GM18520 (cell line): Measurements from ENCODE around the gene TSPAN3.
A peak's percentile ranks its signal among the peaks of the same experiment; 100 is the strongest.

Experiments used
- ATAC-seq: cut with Tn5 transposase; IDR thresholded peaks from one replicate; pipeline ENCODE4 v1.9.1; 2021; ENCODE audit not compliant: unreplicated experiment

The TSPAN3 gene

DNA sequence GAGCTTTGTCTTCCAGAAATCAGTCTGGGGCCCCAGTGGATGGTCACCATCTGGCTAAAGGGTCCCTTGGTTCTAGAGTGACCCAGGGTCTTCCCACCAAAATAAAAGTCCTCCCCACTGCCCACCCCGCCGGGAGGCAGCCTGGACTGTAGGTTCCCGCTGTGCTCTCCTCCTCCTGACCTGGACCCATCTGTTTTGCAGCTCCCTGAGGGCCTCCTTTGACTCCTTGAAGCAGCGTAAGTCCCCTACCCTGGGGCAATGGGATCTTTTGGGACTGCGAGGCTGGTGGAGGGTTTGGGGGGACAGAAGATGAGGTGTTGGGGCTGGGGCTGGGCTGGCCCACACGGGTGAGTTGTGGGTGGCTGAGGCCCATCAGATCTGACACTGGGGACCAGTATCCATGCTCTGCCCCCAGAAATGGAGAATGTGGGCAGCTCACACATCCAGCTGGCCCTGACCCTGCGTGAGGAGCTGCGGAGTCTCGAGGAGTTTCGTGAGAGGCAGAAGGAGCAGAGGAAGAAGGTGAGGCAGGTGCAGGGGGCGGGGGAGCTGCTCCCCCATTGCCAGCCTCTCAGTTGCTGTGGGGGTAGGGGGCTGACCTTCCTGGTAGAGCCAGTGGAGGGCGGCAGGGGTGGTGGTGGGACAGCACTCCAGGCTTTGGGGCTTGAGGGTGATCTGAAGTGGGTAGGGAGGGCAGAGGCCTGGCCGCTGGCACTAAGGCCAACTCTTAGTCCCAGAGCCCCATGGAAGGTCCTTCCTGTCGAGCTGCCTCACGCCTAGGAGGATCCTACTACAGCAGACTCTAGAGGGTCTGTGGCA, 45.6 kb downstream of the TSPAN3 start:
- ATAC-seq, result no peak

DNA sequence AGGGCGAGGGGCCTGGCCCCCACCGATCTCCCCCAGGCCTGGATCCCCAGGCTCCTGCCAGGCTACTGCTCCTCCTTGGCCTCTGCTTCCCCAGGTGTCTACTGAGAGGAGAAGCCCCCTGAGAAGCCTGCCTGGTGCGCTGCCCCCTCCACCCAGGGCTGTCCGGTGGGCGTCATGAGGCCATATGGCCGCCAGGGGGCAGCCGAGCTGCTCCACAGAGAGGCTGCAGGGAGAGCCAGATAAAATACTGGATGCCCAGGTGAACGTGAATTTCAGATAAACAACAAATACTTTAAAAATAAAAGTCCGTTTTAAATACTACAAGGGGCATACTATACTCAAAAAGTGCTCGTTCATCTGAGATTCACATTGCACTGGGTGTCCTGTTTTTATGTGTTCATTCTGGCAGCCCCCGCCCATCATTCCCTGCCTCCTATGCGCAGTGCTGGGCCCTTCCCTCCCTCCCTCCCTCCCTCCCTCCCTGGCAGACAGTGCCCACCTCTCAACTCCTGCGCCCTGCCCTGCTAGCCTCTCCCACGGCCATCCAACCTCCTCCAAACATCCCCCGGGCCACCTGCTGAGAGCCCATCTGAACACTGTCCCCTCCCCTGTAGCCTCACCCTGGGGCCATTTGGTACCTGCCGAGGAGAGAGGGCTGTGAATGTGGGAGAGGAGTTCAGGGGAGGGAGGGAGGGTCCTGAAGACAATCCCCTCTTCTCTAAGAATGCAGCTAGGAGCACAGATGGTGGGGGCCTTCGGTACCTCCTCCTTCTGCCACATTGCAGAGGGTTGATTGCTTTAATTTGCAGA, 46.4 kb downstream of the TSPAN3 start:
- ATAC-seq, result no peak

GRCh38 chr15:77023576-77024272, 47.2 kb downstream of the TSPAN3 start:
- ATAC-seq, result no peak

- no peak for ATAC-seq
Observed at GRCh38 chr15:77022646-77023575, 48.0 kb downstream of the TSPAN3 start.

DNA sequence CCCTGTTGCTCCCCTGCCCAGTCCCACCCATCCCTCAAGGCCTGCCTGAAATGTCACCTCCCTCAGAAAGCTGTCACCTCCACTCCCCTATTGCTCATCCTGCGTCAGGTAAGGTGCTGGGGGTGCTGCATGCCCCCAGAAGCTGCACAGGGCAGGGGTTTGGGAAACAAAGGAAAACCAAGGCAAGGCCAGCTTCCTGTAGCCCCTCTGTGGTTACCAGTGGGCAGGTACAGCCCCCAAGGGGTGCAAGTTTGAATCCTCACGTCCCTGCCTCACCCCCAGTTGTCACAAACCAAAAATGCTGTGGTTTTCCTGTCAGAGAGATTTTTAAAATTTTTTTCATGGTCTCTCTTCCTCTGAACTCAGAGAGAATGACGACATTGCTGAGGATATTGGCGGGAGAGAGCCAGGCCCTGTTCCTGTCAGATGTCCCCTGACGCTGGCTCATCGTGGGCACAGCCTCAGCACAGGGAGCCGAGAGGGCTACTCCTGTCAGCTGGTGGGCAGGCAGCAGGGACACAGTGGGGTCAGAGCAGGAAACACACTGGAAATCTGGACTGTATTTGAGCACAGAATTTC, 49.0 kb downstream of the TSPAN3 start:
- ATAC-seq, result no peak

DNA sequence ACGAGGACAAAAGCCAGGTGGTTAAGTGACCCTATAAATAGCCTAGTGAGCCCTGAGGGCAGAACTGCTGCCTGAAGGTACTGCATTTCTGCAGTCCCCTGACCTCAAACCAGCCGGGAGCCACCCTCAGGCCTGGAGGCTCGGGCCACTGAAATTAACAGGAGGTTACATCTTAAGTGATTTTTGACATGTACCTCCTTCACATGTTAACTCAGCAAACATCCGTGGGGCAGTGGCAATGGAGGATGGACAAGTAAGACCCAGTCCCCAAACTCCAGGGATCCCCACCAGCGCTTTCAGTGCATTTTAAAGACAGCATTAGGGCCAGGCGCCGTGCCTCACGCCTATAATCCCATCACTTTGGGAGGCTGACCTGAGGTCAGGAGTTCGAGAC, 49.8 kb downstream of the TSPAN3 start:
- no peak for ATAC-seq

DNA sequence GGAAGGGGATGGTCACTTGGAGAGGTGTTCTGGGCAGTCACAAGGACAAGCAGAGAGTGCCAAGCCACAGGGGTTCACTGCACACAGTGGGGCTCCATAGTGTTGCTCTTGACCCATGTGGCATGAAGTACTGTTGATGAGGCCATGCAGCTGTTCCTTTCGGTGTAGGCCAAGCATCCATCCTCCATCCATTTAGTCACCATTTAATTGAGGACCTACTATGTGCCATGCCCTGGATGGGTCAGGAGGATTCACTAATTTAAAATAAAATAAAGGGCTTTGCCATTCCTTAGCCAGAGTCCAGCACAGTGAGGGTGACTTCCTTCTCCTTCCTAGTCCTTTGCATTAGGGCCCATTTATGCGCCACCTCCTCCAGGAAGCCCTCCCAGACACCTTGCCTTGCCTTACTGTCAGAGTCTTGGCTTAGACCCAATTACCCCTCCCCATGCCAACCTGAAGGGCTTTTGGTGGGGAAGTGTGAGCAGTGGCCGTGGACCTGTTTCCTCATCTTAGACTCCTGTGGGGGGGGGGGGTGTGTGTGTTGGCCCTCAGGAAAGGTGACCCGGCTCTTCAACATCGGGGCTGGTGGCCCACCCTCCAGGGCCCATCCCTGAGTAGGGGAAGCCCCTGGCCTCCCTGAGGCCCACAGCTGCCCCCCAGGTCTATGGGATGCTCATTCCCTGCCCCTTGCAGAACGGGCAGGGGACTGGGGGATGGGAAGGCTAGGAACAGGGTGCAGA, 50.4 kb downstream of the TSPAN3 start:
- ATAC-seq, result no peak

DNA sequence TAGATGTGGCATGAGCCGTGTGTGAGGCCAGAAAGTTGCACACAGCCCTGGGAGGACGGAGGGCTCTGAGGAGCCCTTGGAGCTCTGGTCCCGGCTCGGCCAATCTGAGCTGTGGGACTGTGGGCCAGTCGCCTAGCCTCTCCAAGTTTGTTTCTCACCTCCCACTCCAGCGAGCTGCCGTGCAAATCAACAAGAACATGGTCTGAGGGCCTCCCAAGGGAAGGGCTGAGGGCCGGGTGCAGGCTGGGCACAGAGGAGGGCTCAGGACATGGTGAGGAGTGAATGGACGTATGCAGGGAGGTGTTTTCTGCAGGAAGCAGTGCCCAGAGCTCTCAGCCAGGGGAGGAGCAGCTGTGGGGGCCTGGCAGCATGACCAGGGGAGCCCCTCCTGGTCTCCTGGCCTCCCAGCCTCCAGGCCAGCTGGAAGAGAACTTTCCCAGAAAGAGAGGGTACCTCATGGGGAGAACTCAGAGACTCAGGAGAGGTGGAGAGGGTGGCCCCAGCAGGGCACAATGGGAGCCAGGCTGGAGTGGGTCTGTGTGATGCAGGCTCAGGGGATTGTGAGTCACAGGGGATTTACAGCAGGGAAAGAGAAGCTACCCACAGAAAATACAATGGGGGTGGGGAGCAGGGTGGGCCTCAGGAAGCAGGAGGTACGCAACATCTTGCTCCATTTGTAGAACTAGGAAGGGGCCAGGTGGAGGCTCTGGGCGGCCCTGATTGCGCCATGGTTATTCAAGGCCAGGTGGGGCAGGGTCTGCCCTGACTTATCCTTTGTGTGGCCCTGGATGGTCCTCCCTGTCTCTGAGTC, 51.2 kb downstream of the TSPAN3 start:
- no peak for ATAC-seq

GRCh38 chr15:77018796-77019505, 52.0 kb downstream of the TSPAN3 start:
- no peak for ATAC-seq

GRCh38 chr15:77017761-77018720, 52.9 kb downstream of the TSPAN3 start:
- ATAC-seq, result no peak

DNA sequence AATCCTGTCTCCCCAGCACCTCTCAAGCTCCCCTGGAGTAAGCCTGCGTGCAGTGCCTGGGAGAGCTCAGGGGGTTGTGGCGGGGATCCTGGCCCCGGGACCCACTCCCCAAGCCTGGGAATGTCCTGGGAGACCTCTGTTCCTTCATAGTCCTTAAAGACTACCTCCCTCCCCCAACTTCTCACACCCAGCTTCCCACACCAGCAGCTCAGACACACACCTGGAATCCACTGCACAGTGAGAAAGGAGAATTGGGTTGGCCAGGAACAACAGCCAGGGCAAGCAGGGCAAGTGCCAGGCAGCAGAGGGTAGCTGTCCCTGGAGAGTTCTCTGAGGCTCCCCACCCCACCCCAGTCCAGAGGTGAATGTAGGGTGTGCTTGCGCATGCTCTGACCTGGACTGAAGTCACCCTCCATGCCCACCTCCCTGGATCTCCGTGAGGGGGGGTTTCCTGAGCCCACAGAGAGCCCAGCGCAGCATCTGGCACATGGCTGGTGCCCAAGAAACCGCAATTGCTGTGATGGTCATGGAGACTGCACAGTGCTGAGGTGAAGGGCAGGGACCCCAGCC, 53.7 kb downstream of the TSPAN3 start:
- no peak for ATAC-seq

GRCh38 chr15:77016321-77016695, 54.6 kb downstream of the TSPAN3 start:
- ATAC-seq, result no peak

GRCh38 chr15:77015646-77016320, 55.1 kb downstream of the TSPAN3 start:
- no peak for ATAC-seq

DNA sequence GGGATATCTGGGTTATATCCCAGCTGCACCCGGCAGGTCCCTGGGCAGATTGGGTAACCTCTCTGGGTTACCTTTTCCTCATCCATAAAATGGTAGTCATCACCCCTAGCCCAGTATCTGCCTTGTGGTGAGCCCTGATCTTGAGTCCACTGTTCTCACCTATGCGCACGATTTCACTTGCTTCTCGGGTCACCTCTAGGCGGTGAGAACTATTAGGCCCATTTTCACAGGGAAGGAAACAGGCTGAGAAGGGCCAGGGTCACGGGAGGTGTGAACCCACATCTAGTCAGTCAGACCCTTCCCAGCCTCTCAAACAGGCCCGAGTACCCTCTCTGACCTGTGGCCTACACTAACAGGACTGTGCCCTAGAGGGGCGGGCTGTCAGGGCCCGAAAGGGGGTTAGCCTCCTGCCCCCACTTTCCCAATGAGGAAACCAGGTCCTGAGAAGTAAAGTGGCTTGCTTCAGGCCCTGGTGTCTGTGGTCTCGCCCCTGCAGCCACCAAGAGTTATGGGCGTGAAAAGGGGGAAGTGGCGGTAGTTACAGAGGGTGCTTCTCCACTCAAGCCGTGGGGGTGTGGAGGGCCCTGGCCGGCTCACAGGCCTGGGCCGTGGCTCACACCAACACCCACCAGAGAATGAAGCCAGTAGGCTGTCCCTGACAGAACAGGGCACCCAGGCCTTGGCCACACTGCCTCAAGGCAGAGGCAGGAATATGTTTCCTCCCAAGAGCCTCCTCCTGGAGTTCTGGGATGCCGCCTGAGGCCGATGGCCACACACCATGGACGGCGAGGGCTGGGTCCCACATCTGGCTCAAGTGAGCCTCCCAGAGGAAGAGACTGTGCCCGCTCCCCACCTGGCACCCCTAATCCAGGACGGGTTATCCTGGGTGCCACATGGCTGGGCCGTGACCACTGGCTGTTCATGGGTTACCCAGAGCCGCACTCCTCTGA, 56.5 kb downstream of the TSPAN3 start:
- peak; percentile 43 for ATAC-seq

DNA sequence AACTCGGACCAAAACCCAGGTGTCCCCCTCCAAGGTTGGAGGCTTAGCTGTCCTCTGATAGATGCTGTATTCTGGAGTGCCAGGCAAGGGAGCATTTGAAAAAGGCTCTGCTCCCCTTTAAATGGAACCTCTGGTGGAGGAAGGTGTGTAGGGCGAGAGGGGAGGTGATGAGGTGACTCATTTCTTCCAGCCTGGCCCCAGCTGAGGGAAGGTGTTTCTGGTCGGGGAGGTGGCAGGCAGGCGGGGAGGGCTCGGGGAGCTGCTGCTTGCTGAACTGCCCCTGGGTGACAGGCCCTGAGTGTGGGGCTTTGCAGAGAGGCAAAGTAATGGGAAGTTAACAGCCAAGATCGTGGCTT, 57.2 kb downstream of the TSPAN3 start:
- ATAC-seq, result peak; percentile 35
